MM.1S (cell line): Measurements from ENCODE around the gene LRRC8E.

ENCODE experiments used
- DNase-seq: peaks from one replicate; pipeline ENCODE4 v3.0.0-alpha.2; 2015
- H2AFZ ChIP-seq: fragments of 300-600 bp; sonication (generic); 2 replicates; pipeline ENCODE4 v1.6.0; 2016; ENCODE audit warnings: antibody characterized with exemption, low read length
- H3F3A ChIP-seq: fragments of 300-600 bp; sonication (generic); 2 replicates; pipeline ENCODE4 v1.6.1; 2016; ENCODE audit warnings: mild to moderate bottlenecking, antibody characterized with exemption, low read length, moderate library complexity, mixed read lengths; ENCODE audit not compliant: insufficient read depth
- H3K27ac ChIP-seq: fragments of 300-600 bp; sonication (generic); 2 replicates; pipeline ENCODE4 v1.5.1; 2016; ENCODE audit warnings: mild to moderate bottlenecking, low read length
- H3K27me3 ChIP-seq: fragments of 300-600 bp; sonication (generic); replicated peaks from 2 replicates; pipeline ENCODE4 v1.6.0; 2016; ENCODE audit warnings: low read length; ENCODE audit not compliant: insufficient read depth
- H3K36me3 ChIP-seq: fragments of 300-600 bp; sonication (generic); replicated peaks from 2 replicates; pipeline ENCODE4 v1.6.1; 2016; ENCODE audit warnings: mild to moderate bottlenecking, low read length, mixed read lengths; ENCODE audit not compliant: insufficient read depth
- H3K4me1 ChIP-seq: fragments of 300-600 bp; sonication (generic); 2 replicates; pipeline ENCODE4 v1.6.1; 2016; ENCODE audit warnings: low read length, mixed read lengths
- H3K4me2 ChIP-seq: fragments of 300-600 bp; sonication (generic); 2 replicates; pipeline ENCODE4 v1.6.0; 2016; ENCODE audit warnings: low read depth, low read length
- H3K4me3 ChIP-seq: fragments of 300-600 bp; sonication (generic); 2 replicates; pipeline ENCODE4 v1.5.1; 2016; ENCODE audit warnings: low read length, mixed read lengths
- H3K79me2 ChIP-seq: fragments of 300-600 bp; sonication (generic); 2 replicates; pipeline ENCODE4 v1.6.1; 2016; ENCODE audit warnings: mixed run types, low read length, mixed read lengths
- H3K9ac ChIP-seq: fragments of 300-600 bp; sonication (generic); 2 replicates; pipeline ENCODE4 v1.6.1; 2016; ENCODE audit warnings: low read length, mixed read lengths
- H3K9me2 ChIP-seq: fragments of 300-600 bp; sonication (generic); replicated peaks from 2 replicates; pipeline ENCODE4 v1.6.1; 2016; ENCODE audit warnings: mild to moderate bottlenecking, low read length, mixed read lengths; ENCODE audit not compliant: insufficient read depth
- H3K9me3 ChIP-seq: fragments of 300-600 bp; sonication (generic); replicated peaks from 2 replicates; pipeline ENCODE4 v1.6.1; 2016; ENCODE audit warnings: mild to moderate bottlenecking, low read length, mixed read lengths; ENCODE audit not compliant: insufficient read depth
- H4K20me1 ChIP-seq: fragments of 300-600 bp; sonication (generic); 2 replicates; pipeline ENCODE4 v1.6.1; 2016; ENCODE audit warnings: mild to moderate bottlenecking, low read length, moderate library complexity, mixed read lengths; ENCODE audit not compliant: insufficient read depth
- CTCF ChIP-seq: fragments of 300-600 bp; sonication (generic); IDR thresholded peaks from 2 replicates; pipeline ENCODE4 v1.5.1; 2016; ENCODE audit warnings: antibody characterized with exemption, low read length, mixed read lengths
- EZH2 ChIP-seq: fragments of 300-600 bp; sonication (generic); optimal IDR thresholded peaks from 2 replicates; pipeline ENCODE3; 2017; ENCODE audit warnings: low read depth, mild to moderate bottlenecking, antibody characterized with exemption, low read length, mixed read lengths
- EZH2phosphoT487 ChIP-seq: fragments of 300-600 bp; sonication (generic); IDR thresholded peaks from 2 replicates; pipeline ENCODE4 v1.6.1; 2018; ENCODE audit warnings: antibody characterized with exemption, low read length

LRRC8E gene

GRCh38 chr19:7925171-7925851 is 37.0 kb downstream of the LRRC8E start:
- no peaks in the 10 kb centered on the region for H3K4me1 ChIP-seq
- H3K9me2 ChIP-seq: no peaks in the 10 kb centered on the region
- no peak overlapping the region for H3K9ac ChIP-seq
- no peaks in the 10 kb centered on the region for H3K79me2 ChIP-seq
- no peaks in the 10 kb centered on the region for H3K27me3 ChIP-seq
- no peak for TF ChIP-seq EZH2phosphoT487
- TF ChIP-seq CTCF: peak; percentile 88
- peak overlapping the region; percentile 63 for H3K4me2 ChIP-seq
- peak; percentile 81 for DNase-seq
- H2AFZ ChIP-seq: no peak overlapping the region
- no peak overlapping the region for H3K27ac ChIP-seq
- peaks cover 16% of the 10 kb centered on the region; the same call in 1 of the 2 replicates for H4K20me1 ChIP-seq
- no peaks in the 10 kb centered on the region for H3K9me3 ChIP-seq
- H3K4me3 ChIP-seq: peak overlapping the region; percentile 23
- peaks cover 10% of the 10 kb centered on the region for H3F3A ChIP-seq
- H3K36me3 ChIP-seq: no peaks in the 10 kb centered on the region

- peak; percentile 49 for DNase-seq
- H2AFZ ChIP-seq: no peak within 1 kb of the TSS
These were observed 37.9 kb downstream of the LRRC8E start, which contains the start of gene CTXN1 for GRCh38 chr19:7926021-7926726. CTXN1 (minus strand) TSS chr19:7926135; CDS start chr19:7925538, 597 bp downstream.

GRCh38 chr19:7926727-7927604 is 38.7 kb downstream of the LRRC8E start:
- Histone ChIP-seq H3K9me2 (no peaks in the 10 kb centered on the region), H3K79me2 (no peaks in the 10 kb centered on the region), H3K27me3 (no peaks in the 10 kb centered on the region), H2AFZ (no peak overlapping the region), H3K9me3 (no peaks in the 10 kb centered on the region), H4K20me1 (peaks cover 9% of the 10 kb centered on the region; the same call in 1 of the 2 replicates), H3F3A (peaks cover 10% of the 10 kb centered on the region), H3K4me2 (no peak overlapping the region), H3K27ac (no peak overlapping the region), H3K4me1 (no peaks in the 10 kb centered on the region), H3K36me3 (0 out of 2 replicates have a peak, but pooled peaks cover 2% of the 10 kb centered on the region), H3K4me3 (no peak overlapping the region), H3K9ac (no peak overlapping the region)
- TF ChIP-seq EZH2phosphoT487 (no peak), EZH2 (no peak), CTCF (no peak)
- DNase-seq: no peak

More at GRCh38 chr19:7926021-7926726, 37.9 kb downstream of the LRRC8E start, which contains the start of gene CTXN1:
- no peaks in the 10 kb centered on the region for H3K79me2 ChIP-seq
- no peaks in the 10 kb centered on the region for H3K9me2 ChIP-seq
- H4K20me1 ChIP-seq: peaks cover 16% of the 10 kb centered on the region; the same call in 1 of the 2 replicates
- H3K27me3 ChIP-seq: no peaks in the 10 kb centered on the region
- TF ChIP-seq EZH2: no peak
- TF ChIP-seq EZH2phosphoT487: no peak
- no peak for TF ChIP-seq CTCF
- peak within 1 kb of the TSS; percentile 75 for H3K4me2 ChIP-seq
- no peak within 1 kb of the TSS for H3K27ac ChIP-seq
- peaks cover 10% of the 10 kb centered on the region for H3F3A ChIP-seq
- H3K4me3 ChIP-seq: peak within 1 kb of the TSS; percentile 30
- H3K9ac ChIP-seq: no peak within 1 kb of the TSS
- no peaks in the 10 kb centered on the region for H3K36me3 ChIP-seq
- no peaks in the 10 kb centered on the region for H3K4me1 ChIP-seq
- no peaks in the 10 kb centered on the region for H3K9me3 ChIP-seq
